Tibial nerve (tissue), 4 donors: Measurements from ENCODE around the gene CDK6.

Experiments
- EP300 ChIP-seq, 2 donors: sonication (generic); formaldehyde crosslinking; IDR thresholded peaks; one replicate each; pipeline ENCODE4 v1.6.1; 2017; ENCODE audit warnings: antibody characterized with exemption in 2 of 2, mild to moderate bottlenecking in 1 of 2
- POLR2A ChIP-seq, 2 donors: fragments of 450-650 bp; IDR thresholded peaks; one replicate each; pipeline ENCODE4 v1.6.1; 2017; ENCODE audit warnings: antibody characterized with exemption in 2 of 2, mild to moderate bottlenecking in 2 of 2, moderate library complexity in 2 of 2
- TF ChIP-seq, protein P1 (sequence below), 5 experiments: fragments of 200-600 bp in 3 of 5; fragments of 450-650 bp in 2 of 5; sonication (generic) in 3 of 5; IDR thresholded peaks; one replicate each; pipeline ENCODE4 v1.5.1; 2016 to 2019; ENCODE audit warnings: antibody characterized with exemption in 5 of 5, mild to moderate bottlenecking in 3 of 5, moderate library complexity in 2 of 5

DNA sequence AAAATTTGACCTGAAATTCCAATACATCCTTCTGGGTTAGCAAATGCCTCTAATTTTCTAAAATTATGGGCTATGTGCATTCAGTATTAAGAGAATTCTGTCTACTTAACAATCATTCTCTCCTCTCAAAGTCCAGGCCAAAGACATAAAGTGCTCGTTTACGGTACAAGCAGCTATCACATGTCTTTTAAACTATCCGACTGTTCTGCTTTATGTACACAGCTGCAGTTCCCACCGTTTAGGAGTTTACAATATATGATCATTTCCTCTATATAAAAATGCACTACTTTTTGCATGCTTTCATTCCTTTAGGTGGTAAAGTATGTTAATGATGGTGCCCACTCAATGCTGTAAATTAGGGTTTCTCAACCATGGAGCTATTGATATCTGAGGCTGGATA, 34.0 kb downstream of the CDK6 start:
- TF ChIP-seq POLR2A (IDR thresholded peaks at IDR 0.05) (no peak), EP300 (IDR thresholded peaks at IDR 0.05) (no peak)
- TF ChIP-seq, protein P1, sequence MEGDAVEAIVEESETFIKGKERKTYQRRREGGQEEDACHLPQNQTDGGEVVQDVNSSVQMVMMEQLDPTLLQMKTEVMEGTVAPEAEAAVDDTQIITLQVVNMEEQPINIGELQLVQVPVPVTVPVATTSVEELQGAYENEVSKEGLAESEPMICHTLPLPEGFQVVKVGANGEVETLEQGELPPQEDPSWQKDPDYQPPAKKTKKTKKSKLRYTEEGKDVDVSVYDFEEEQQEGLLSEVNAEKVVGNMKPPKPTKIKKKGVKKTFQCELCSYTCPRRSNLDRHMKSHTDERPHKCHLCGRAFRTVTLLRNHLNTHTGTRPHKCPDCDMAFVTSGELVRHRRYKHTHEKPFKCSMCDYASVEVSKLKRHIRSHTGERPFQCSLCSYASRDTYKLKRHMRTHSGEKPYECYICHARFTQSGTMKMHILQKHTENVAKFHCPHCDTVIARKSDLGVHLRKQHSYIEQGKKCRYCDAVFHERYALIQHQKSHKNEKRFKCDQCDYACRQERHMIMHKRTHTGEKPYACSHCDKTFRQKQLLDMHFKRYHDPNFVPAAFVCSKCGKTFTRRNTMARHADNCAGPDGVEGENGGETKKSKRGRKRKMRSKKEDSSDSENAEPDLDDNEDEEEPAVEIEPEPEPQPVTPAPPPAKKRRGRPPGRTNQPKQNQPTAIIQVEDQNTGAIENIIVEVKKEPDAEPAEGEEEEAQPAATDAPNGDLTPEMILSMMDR (IDR thresholded peaks at IDR 0.05), result no peak
